Smooth muscle cell (in vitro differentiated cells): ENCODE data around the gene ADGRB2. TPM values are rescaled to one million over a fixed set of nuclear protein-coding genes. Genes with fewer than 3 reads are reported as not detected.

Experiments
- DNase-seq: peaks from one replicate; lab custom pipeline; 2025; ENCODE audit not compliant: unreplicated experiment; lab: John Stamatoyannopoulos, UW
- H2AFZ ChIP-seq: fragments of 200-600 bp; sonication (generic); 2 replicates; pipeline ENCODE4 v1.6.0; 2016; ENCODE audit warnings: antibody characterized with exemption, low read depth, mild to moderate bottlenecking
- H3F3A ChIP-seq: fragments of 200-600 bp; sonication (generic); 2 replicates; pipeline ENCODE4 v1.6.0; 2017; ENCODE audit warnings: antibody characterized with exemption, low read depth
- H3K27ac ChIP-seq: fragments of 200-600 bp; sonication (generic); 2 replicates; pipeline ENCODE4 v1.5.1; 2016; ENCODE audit warnings: low read depth, mild to moderate bottlenecking
- H3K27me3 ChIP-seq: fragments of 200-600 bp; sonication (generic); 2 replicates; pipeline ENCODE4 v1.6.1; 2016; ENCODE audit warnings: low read depth, mild to moderate bottlenecking
- H3K36me3 ChIP-seq: fragments of 200-600 bp; sonication (generic); 2 replicates; pipeline ENCODE4 v1.5.1; 2016; ENCODE audit warnings: low read depth
- H3K4me1 ChIP-seq: fragments of 200-600 bp; sonication (generic); 2 replicates; pipeline ENCODE4 v1.5.1; 2016; ENCODE audit warnings: low read depth
- H3K4me2 ChIP-seq: fragments of 200-600 bp; sonication (generic); 2 replicates; pipeline ENCODE4 v1.6.0; 2016; ENCODE audit warnings: mild to moderate bottlenecking
- H3K4me3 ChIP-seq: fragments of 200-600 bp; sonication (generic); 2 replicates; pipeline ENCODE4 v1.5.1; 2016; ENCODE audit warnings: mild to moderate bottlenecking
- H3K79me2 ChIP-seq: fragments of 200-600 bp; sonication (generic); 2 replicates; pipeline ENCODE4 v1.6.0; 2016; ENCODE audit warnings: low read depth, mild to moderate bottlenecking
- H3K9ac ChIP-seq: fragments of 200-600 bp; sonication (generic); 2 replicates; pipeline ENCODE4 v1.6.0; 2016; ENCODE audit warnings: low read depth
- H3K9me3 ChIP-seq: fragments of 200-600 bp; sonication (generic); replicated peaks from 2 replicates; pipeline ENCODE4 v1.5.1; 2016; ENCODE audit warnings: low read depth
- H4K20me1 ChIP-seq: fragments of 200-600 bp; sonication (generic); 2 replicates; pipeline ENCODE4 v1.6.0; 2016; ENCODE audit warnings: low read depth
- CTCF ChIP-seq: fragments of 200-600 bp; sonication (generic); IDR thresholded peaks from 2 replicates; pipeline ENCODE4 v1.5.1; 2017; ENCODE audit warnings: borderline replicate concordance, mild to moderate bottlenecking, antibody characterized with exemption; ENCODE audit not compliant: insufficient read depth, poor library complexity, severe bottlenecking
- WGBS: methylation state at CpG from one replicate; pipeline ENCODE4 v1.1.7; 2016; ENCODE audit warnings: low lambda C conversion rate; 5-methylcytosine and 5-hydroxymethylcytosine counted together
- polyA plus RNA-seq: library from polyadenylated mRNA; unstranded; fragments of >200 nt; fragmentation: Nextera tagmentation; extraction: Ambion mirVana; gene quantifications from 2 replicates; pipeline ENCODE4 v1.2.1, GENCODE V29; 2016
- total RNA-seq: library from RNA; depleted of rRNA; stranded (reverse); fragments of >200 nt; gene quantifications from 2 replicates; pipeline ENCODE4 v1.2.3, GENCODE V29; 2014

ADGRB2 gene
- total and polyA plus RNA-seq, 2 experiments from 2014 or later = 8.8 to 9.4 TPM

GRCh38 chr1:31759298-31760023 is 4.7 kb downstream of the ADGRB2 start:
- H3K4me1 ChIP-seq = peaks cover 28% of the 10 kb centered on the region
- 84% methylated on average over 10 of the region's 10 CpGs for WGBS
- no peak overlapping the region for H3K4me3 ChIP-seq
- peak overlapping the region; percentile 100 for H3K4me2 ChIP-seq
- peak overlapping the region; percentile 94 for H3K9ac ChIP-seq
- peaks cover 12% of the 10 kb centered on the region for H4K20me1 ChIP-seq
- no peak for DNase-seq
- no peaks in the 10 kb centered on the region for H3K79me2 ChIP-seq
- H3K27ac ChIP-seq = no peak overlapping the region
- no peaks in the 10 kb centered on the region for H3K27me3 ChIP-seq
- no peak overlapping the region for H2AFZ ChIP-seq
- H3K9me3 ChIP-seq = no peaks in the 10 kb centered on the region
- no peak for TF ChIP-seq CTCF
- no peaks in the 10 kb centered on the region for H3K36me3 ChIP-seq
- H3F3A ChIP-seq = peaks cover 3% of the 10 kb centered on the region

- Histone ChIP-seq H3K9ac (no peak overlapping the region), H3K4me1 (peaks cover 27% of the 10 kb centered on the region), H2AFZ (no peak overlapping the region), H3K27me3 (no peaks in the 10 kb centered on the region), H3K4me2 (no peak overlapping the region), H3K79me2 (no peaks in the 10 kb centered on the region), H3K36me3 (no peaks in the 10 kb centered on the region), H4K20me1 (peaks cover 12% of the 10 kb centered on the region), H3K4me3 (no peak overlapping the region), H3F3A (peaks cover 3% of the 10 kb centered on the region), H3K9me3 (no peaks in the 10 kb centered on the region), H3K27ac (no peak overlapping the region)
- no peak for DNase-seq
- 95% methylated on average over 7 of the region's 7 CpGs for WGBS
- no peak for TF ChIP-seq CTCF
Measured at GRCh38 chr1:31758823-31759222, 5.3 kb downstream of the ADGRB2 start.

- Histone ChIP-seq H3F3A (peaks cover 3% of the 10 kb centered on the region), H2AFZ (no peak overlapping the region), H4K20me1 (peaks cover 12% of the 10 kb centered on the region), H3K4me1 (peaks cover 27% of the 10 kb centered on the region), H3K9ac (no peak overlapping the region), H3K27ac (no peak overlapping the region), H3K9me3 (no peaks in the 10 kb centered on the region), H3K36me3 (no peaks in the 10 kb centered on the region), H3K27me3 (no peaks in the 10 kb centered on the region), H3K79me2 (no peaks in the 10 kb centered on the region), H3K4me3 (no peak overlapping the region), H3K4me2 (no peak overlapping the region)
- TF ChIP-seq CTCF = no peak
- DNase-seq = no peak
- 97% methylated on average over 6 of the region's 6 CpGs for WGBS
Measured at GRCh38 chr1:31757989-31758388, 6.2 kb downstream of the ADGRB2 start.

- Histone ChIP-seq H2AFZ (no peak overlapping the region), H4K20me1 (peaks cover 12% of the 10 kb centered on the region), H3K79me2 (no peaks in the 10 kb centered on the region), H3K27ac (no peak overlapping the region), H3K4me3 (no peak overlapping the region), H3K9me3 (no peaks in the 10 kb centered on the region), H3F3A (peaks cover 2% of the 10 kb centered on the region), H3K9ac (no peak overlapping the region), H3K4me1 (peaks cover 24% of the 10 kb centered on the region), H3K36me3 (no peaks in the 10 kb centered on the region), H3K27me3 (no peaks in the 10 kb centered on the region), H3K4me2 (no peak overlapping the region)
- no peak for TF ChIP-seq CTCF
- 95% methylated on average over 8 of the region's 8 CpGs for WGBS
- no peak for DNase-seq
Measured at GRCh38 chr1:31757204-31757679, 6.9 kb downstream of the ADGRB2 start.
